LNCAP (cell line): ENCODE measurements around the gene TAC4.
A peak's percentile ranks its signal among the peaks of the same experiment; 100 is the strongest.

Experiments used
- CTCF ChIP-seq: fragments of 450-650 bp; IDR thresholded peaks from 2 replicates; pipeline ENCODE4 v1.5.1; 2017; ENCODE audit warnings: mild to moderate bottlenecking

Gene TAC4

GRCh38 chr17:49880291-49881053 is 32.6 kb upstream of the TAC4 start:
- peak; percentile 98 for TF ChIP-seq CTCF

GRCh38 chr17:49878931-49879904 is 31.3 kb upstream of the TAC4 start:
- TF ChIP-seq CTCF, result no peak

- no peak for TF ChIP-seq CTCF
Measured at GRCh38 chr17:49875685-49876084, 27.8 kb upstream of the TAC4 start.

- no peak for TF ChIP-seq CTCF
Measured at GRCh38 chr17:49874911-49875310, 27.0 kb upstream of the TAC4 start.

GRCh38 chr17:49873926-49874325 is 26.1 kb upstream of the TAC4 start:
- no peak for TF ChIP-seq CTCF

GRCh38 chr17:49873466-49873865 is 25.6 kb upstream of the TAC4 start:
- no peak for TF ChIP-seq CTCF

GRCh38 chr17:49872754-49873377 is 25.0 kb upstream of the TAC4 start:
- no peak for TF ChIP-seq CTCF
